Measurements from ENCODE around the gene MRPL44.

GRCh38 chr2:223934870-223935269, 22.4 kb upstream of the MRPL44 start:
- TF ChIP-seq CTCF (IDR thresholded peaks at IDR 0.05; ENCODE audit: control extremely low read depth in 1 of 3, insufficient read depth in 1 of 3, low read depth in 1 of 3, low read length in 3 of 3) (no peak), ZNF274 (IDR thresholded peaks at IDR 0.05; ENCODE audit: borderline replicate concordance, extremely low read depth, low read length) (no peak)

Data from H1 (cell line).